Body of pancreas (tissue), 4 donors: ENCODE results near the gene SNRPD3. TPM values are rescaled to one million over a fixed set of nuclear protein-coding genes. Genes with fewer than 3 reads are reported as not detected.
A peak's percentile ranks its signal among the peaks of the same experiment; 100 is the strongest.

Experiments
- ATAC-seq: fragments of 150-250 bp; one replicate; pipeline ENCODE4 v1.9.1; 2016
- DNase-seq, 4 donors: peaks; one replicate each; pipeline ENCODE4 v3.0.0-alpha.2; 2019
- H3K27ac ChIP-seq, 4 donors: fragments of 200-600 bp; sonication (generic); 1 replicate in 3 of 4; 2 replicates in 1 of 4; pipeline versions ENCODE4 v1.5.1 to v1.6.1; 2016 to 2019; ENCODE audit warnings: mild to moderate bottlenecking in 1 of 4, mixed read lengths in 1 of 4, moderate library complexity in 1 of 4
- H3K27me3 ChIP-seq, 2 donors: fragments of 200-600 bp; sonication (generic); one replicate each; pipeline ENCODE4 v1.6.0; 2016; ENCODE audit warnings: mild to moderate bottlenecking in 1 of 2
- H3K36me3 ChIP-seq, 2 donors: fragments of 200-600 bp; sonication (generic); replicated peaks in 1 of 2; 2 replicates each; pipeline ENCODE4 v1.5.1; 2016; ENCODE audit warnings: low read depth in 2 of 2; ENCODE audit not compliant: insufficient read depth in 1 of 2
- H3K4me1 ChIP-seq: fragments of 200-600 bp; sonication (generic); one replicate; pipeline ENCODE4 v1.6.0; 2016
- H3K4me3 ChIP-seq, 2 donors: fragments of 200-600 bp; sonication (generic); 1 replicate in 1 of 2; 2 replicates in 1 of 2; pipeline ENCODE4 v1.5.1; 2016 to 2019
- H3K9me3 ChIP-seq, 3 donors: fragments of 200-600 bp; sonication (generic); 1 replicate in 2 of 3; 2 replicates in 1 of 3; pipeline ENCODE4 v1.5.1; 2016
- CTCF ChIP-seq, 7 experiments: fragments of 450-650 bp in 4 of 7; fragments of 200-600 bp in 3 of 7; sonication (generic) in 3 of 7; IDR thresholded peaks; one replicate each; pipeline ENCODE4 v1.5.1; 2016 to 2019; ENCODE audit warnings: antibody characterized with exemption in 7 of 7
- POLR2A ChIP-seq, 3 donors: fragments of 450-650 bp; IDR thresholded peaks; one replicate each; pipeline ENCODE4 v1.6.1; 2016; ENCODE audit warnings: antibody characterized with exemption in 3 of 3, mild to moderate bottlenecking in 2 of 3
- WGBS, 2 donors: methylation state at CpG; one replicate each; pipeline ENCODE4 v1.1.5; 2017; 5-methylcytosine and 5-hydroxymethylcytosine counted together
- intact Hi-C: fragments of 100-400 bp; cut with DNase I; formaldehyde crosslinking; loops from one replicate; pipeline ENCODE4 v1.15.1; 2023
- total RNA-seq, 2 donors: library from RNA; depleted of rRNA; stranded (reverse); fragments of >200 nt; gene quantifications; one replicate each; pipeline ENCODE4 v1.1.0, GENCODE V29; 2016

Gene SNRPD3
- total RNA-seq, 2 donors from 2014 or later: 30.4 to 65.6 TPM

- peak overlapping the region in 2 of 4 donors; percentile 14 to 43 for H3K27ac ChIP-seq
- intact Hi-C loops: no loop called here
- ATAC-seq: no peak
Measured at GRCh38 chr22:24578355-24579257, 22.8 kb downstream of the SNRPD3 start.

DNA sequence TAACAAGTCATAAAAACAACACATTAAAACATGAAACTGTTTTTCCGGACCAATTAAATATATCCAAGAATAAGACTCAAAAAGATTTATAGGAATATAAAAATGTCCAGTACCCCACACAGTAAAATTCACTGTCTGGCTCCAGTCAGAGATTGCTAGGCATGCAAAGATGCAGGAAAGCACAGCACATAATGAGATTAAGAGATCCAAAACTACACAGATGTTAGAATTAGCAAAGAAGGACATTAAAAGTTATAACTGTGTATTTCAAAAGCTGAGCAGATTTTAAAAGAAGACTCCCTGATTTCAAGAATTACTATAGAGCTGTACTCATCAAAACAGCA lies 23.4 kb downstream of the SNRPD3 start:
- TF ChIP-seq CTCF (IDR thresholded peaks at IDR 0.05): no peak
- no peak for TF ChIP-seq POLR2A (IDR thresholded peaks at IDR 0.05)
- Histone ChIP-seq H3K36me3 (no peaks in the 10 kb centered on the region), H3K4me1 (peaks cover 32% of the 10 kb centered on the region), H3K27ac (peak overlapping the region in 1 of 4 donors; percentile 43), H3K4me3 (no peak overlapping the region), H3K9me3 (no peaks in the 10 kb centered on the region), H3K27me3 (no peaks in the 10 kb centered on the region)
- 35 to 47% methylated on average over 1 of the region's 1 CpG for WGBS, 2 donors
- ATAC-seq: no peak
- DNase-seq: no peak
- intact Hi-C loops: no loop called here

More at GRCh38 chr22:24578355-24579257, 22.8 kb downstream of the SNRPD3 start:
- no peaks in the 10 kb centered on the region for H3K27me3 ChIP-seq
- peaks cover 26% of the 10 kb centered on the region for H3K4me1 ChIP-seq
- H3K36me3 ChIP-seq: peaks cover 0 to 1% of the 10 kb centered on the region in 2 donors
- no peak for TF ChIP-seq CTCF (IDR thresholded peaks at IDR 0.05)
- no peak for TF ChIP-seq POLR2A (IDR thresholded peaks at IDR 0.05)
- WGBS, 2 donors: 69 to 74% methylated on average over 8 of the region's 8 CpGs
- H3K9me3 ChIP-seq: no peaks in the 10 kb centered on the region
- no peak for DNase-seq
- H3K4me3 ChIP-seq: no peak overlapping the region

GRCh38 chr22:24580276-24580675 lies 24.5 kb downstream of the SNRPD3 start:
- intact Hi-C loops: no loop called here
- TF ChIP-seq CTCF (IDR thresholded peaks at IDR 0.05): no peak
- no peak for TF ChIP-seq POLR2A (IDR thresholded peaks at IDR 0.05)
- no peaks in the 10 kb centered on the region for H3K9me3 ChIP-seq
- 88 to 90% methylated on average over 2 of the region's 2 CpGs for WGBS, 2 donors
- H3K27ac ChIP-seq: peak overlapping the region in 1 of 4 donors; percentile 5
- DNase-seq: no peak
- H3K36me3 ChIP-seq: no peaks in the 10 kb centered on the region
- no peak overlapping the region for H3K4me3 ChIP-seq
- H3K4me1 ChIP-seq: peaks cover 42% of the 10 kb centered on the region
- ATAC-seq: no peak
- no peaks in the 10 kb centered on the region for H3K27me3 ChIP-seq

GRCh38 chr22:24582056-24582814 lies 26.4 kb downstream of the SNRPD3 start:
- H3K9me3 ChIP-seq: no peaks in the 10 kb centered on the region
- ATAC-seq (no peak), DNase-seq (no peak)
- intact Hi-C loops: no loop called here
- H3K27ac ChIP-seq: no peak overlapping the region
- peaks cover 46% of the 10 kb centered on the region for H3K4me1 ChIP-seq
- H3K27me3 ChIP-seq: no peaks in the 10 kb centered on the region
- H3K36me3 ChIP-seq: no peaks in the 10 kb centered on the region
- H3K4me3 ChIP-seq: no peak overlapping the region
- TF ChIP-seq POLR2A (IDR thresholded peaks at IDR 0.05) (no peak), CTCF (IDR thresholded peaks at IDR 0.05) (no peak)
- 81 to 83% methylated on average over 12 of the region's 12 CpGs for WGBS, 2 donors
